A673 (cell line): ENCODE results near the gene TCFL5. TPM values are rescaled to one million over a fixed set of nuclear protein-coding genes. Genes with fewer than 3 reads are reported as not detected.

Experiments
- BruUV-seq: library from RNA; stranded (reverse); fragments of 400-500 nt; replicated peaks from 2 replicates; lab custom pipeline; 2021; lab: Mats Ljungman, UMichigan
- CTCF ChIA-PET: fragments of 300-600 bp; sonication (Branson Sonifier 250); formaldehyde crosslinking; loops from one replicate; lab custom pipeline; 2022; ENCODE audit warnings: antibody characterized with exemption; lab: Charles Lee
- POLR2A ChIA-PET: fragments of 300-600 bp; sonication (Branson Sonifier 250); formaldehyde crosslinking; loops from one replicate; lab custom pipeline; 2022; ENCODE audit warnings: antibody characterized with exemption; ENCODE audit not compliant: low non-redundant PET; lab: Charles Lee
- DNase-seq: peaks from one replicate; pipeline ENCODE4 v3.0.0-alpha.2; 2015; ENCODE audit warnings: low spot score
- H3K27ac ChIP-seq: fragments of 200-600 bp; sonication (generic); 2 replicates; pipeline ENCODE4 v1.5.1; 2016; ENCODE audit warnings: mixed run types, low read depth, mild to moderate bottlenecking, mixed read lengths, antibody characterized with exemption, low read length; ENCODE audit not compliant: poor library complexity, severe bottlenecking
- H3K27me3 ChIP-seq: fragments of 200-600 bp; sonication (generic); replicated peaks from 2 replicates; pipeline ENCODE4 v1.6.1; 2017; ENCODE audit warnings: mixed run types, low read depth, mild to moderate bottlenecking, mixed read lengths, antibody characterized with exemption, low read length; ENCODE audit not compliant: insufficient read depth, poor library complexity
- H3K36me3 ChIP-seq: fragments of 200-600 bp; sonication (generic); 2 replicates; pipeline ENCODE4 v1.6.1; 2016; ENCODE audit warnings: mixed run types, mild to moderate bottlenecking, mixed read lengths, antibody characterized with exemption, low read length; ENCODE audit not compliant: insufficient read depth, poor library complexity, severe bottlenecking
- H3K4me1 ChIP-seq: fragments of 200-600 bp; sonication (generic); 2 replicates; pipeline ENCODE4 v1.6.1; 2017; ENCODE audit warnings: mixed run types, mild to moderate bottlenecking, mixed read lengths, antibody characterized with exemption, low read length; ENCODE audit not compliant: insufficient read depth, poor library complexity, severe bottlenecking
- H3K4me3 ChIP-seq: fragments of 200-600 bp; sonication (generic); 2 replicates; pipeline ENCODE4 v1.5.1; 2016; ENCODE audit warnings: low read depth, mixed run types, mild to moderate bottlenecking, mixed read lengths, low read length; ENCODE audit not compliant: poor library complexity, severe bottlenecking
- H3K9me3 ChIP-seq: fragments of 200-600 bp; sonication (generic); 2 replicates; pipeline ENCODE4 v1.6.1; 2016; ENCODE audit warnings: mixed run types, low read depth, mild to moderate bottlenecking, mixed read lengths, antibody characterized with exemption, low read length; ENCODE audit not compliant: poor library complexity, severe bottlenecking
- EZH2 ChIP-seq: fragments of 200-600 bp; sonication (generic); IDR thresholded peaks from 2 replicates; pipeline ENCODE4 v1.6.1; 2017; ENCODE audit warnings: borderline replicate concordance, low read depth, mild to moderate bottlenecking, mixed read lengths, antibody characterized with exemption, low read length; ENCODE audit not compliant: poor library complexity, severe bottlenecking
- intact Hi-C: fragments of 100-400 bp; cut with micrococcal nuclease; formaldehyde crosslinking; loops from one replicate; pipeline ENCODE4 v1.10.0; 2022; ENCODE audit not compliant: unreplicated experiment
- total RNA-seq: library from RNA; stranded (reverse); gene quantifications from 2 replicates; pipeline ENCODE4 v1.2.3, GENCODE V29; 2021
- TF ChIP-seq, protein P1 (sequence below): fragments of 300-800, 200-600 bp; sonication (generic); conservative IDR thresholded peaks from 2 replicates; pipeline ENCODE4 v1.5.1; 2017; ENCODE audit warnings: low read depth, mild to moderate bottlenecking, antibody characterized with exemption, low read length, moderate library complexity, mixed read lengths

TCFL5 gene
- total RNA-seq, 1 experiment from 2014 or later: 13.9 TPM

DNA sequence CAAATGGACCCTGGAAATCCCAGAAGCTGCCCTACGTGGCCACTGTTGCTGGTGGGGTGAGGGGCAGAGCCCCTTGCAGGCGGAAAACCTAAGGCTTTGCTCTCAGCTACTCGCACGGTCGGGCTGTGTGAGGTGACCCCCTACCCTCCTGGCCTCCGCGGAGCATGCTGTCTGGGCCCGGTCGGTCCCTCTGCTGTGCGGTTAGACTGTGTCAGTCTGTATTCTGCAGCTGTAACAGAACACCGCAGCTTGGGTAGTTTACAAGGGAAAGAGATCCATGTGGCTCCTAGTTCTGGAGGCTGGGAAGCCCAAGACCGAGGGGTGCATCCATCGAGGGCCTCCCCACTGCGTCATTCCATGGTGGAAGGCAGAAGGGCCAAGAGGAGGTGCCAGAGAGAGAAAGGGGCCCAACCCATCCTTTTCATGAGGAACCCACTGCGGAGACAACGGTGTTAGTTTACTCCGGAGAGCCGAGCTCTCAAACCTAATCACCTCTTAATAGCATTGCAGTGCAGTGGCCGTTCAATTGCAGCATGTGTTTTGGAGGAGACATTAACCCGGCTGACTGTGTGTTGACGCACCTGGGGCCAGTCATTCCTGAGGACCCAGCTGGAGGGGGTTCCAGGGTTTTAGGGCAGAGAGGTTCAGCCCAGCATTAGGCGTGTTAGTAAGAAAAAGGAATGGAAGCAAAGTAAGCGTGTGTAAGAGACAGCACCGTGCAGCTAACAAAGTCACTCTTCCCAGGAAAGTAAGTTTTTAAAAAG, 26.5 kb downstream of the TCFL5 start:
- BruUV-seq: no TSS peak
- intact Hi-C loops: no loop called here
- Histone ChIP-seq H3K27me3 (no peaks in the 10 kb centered on the region), H3K4me3 (no peak overlapping the region), H3K36me3 (no peaks in the 10 kb centered on the region), H3K27ac (no peak overlapping the region), H3K9me3 (no peaks in the 10 kb centered on the region), H3K4me1 (peaks cover 26% of the 10 kb centered on the region)
- ChIA-PET POLR2A (interaction anchor here (0.5 kb wide), 1 partner anchor 40 kb away, joined by 3 read pairs; no protein-coding TSS in a partner anchor), CTCF (interaction anchor here (0.7 kb wide), 1 partner anchor 56 kb away, joined by 3 read pairs; no protein-coding TSS in a partner anchor)
- TF ChIP-seq EZH2: no peak
- DNase-seq: no peak

DNA sequence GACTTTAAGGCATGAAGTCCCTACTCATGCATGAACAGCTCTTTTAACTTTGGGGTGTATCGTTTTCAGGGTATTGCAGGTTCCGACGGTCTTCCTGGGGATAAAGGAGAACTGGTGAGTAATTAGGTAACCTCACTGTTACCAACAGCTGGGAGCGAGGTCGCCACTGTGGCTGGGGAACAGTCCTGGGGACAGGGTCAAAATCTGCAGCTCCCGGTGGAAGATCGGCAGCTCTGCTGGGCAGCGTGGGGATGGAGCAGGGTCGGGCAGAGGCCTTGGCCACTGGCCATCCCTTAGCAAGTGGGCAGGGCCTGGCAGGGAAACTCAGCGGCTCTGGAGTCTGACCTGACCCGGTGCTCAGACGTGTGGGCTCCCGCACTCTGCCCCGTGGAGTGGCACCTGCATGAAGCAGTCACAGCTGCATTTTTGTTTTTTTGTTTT, 28.7 kb downstream of the TCFL5 start:
- intact Hi-C loops: no loop called here
- Histone ChIP-seq H3K27ac (no peak overlapping the region), H3K4me3 (no peak overlapping the region), H3K36me3 (no peaks in the 10 kb centered on the region), H3K9me3 (no peaks in the 10 kb centered on the region), H3K27me3 (no peaks in the 10 kb centered on the region), H3K4me1 (peaks cover 26% of the 10 kb centered on the region)
- no TSS peak for BruUV-seq
- no peak for TF ChIP-seq EZH2
- TF ChIP-seq, protein P1, sequence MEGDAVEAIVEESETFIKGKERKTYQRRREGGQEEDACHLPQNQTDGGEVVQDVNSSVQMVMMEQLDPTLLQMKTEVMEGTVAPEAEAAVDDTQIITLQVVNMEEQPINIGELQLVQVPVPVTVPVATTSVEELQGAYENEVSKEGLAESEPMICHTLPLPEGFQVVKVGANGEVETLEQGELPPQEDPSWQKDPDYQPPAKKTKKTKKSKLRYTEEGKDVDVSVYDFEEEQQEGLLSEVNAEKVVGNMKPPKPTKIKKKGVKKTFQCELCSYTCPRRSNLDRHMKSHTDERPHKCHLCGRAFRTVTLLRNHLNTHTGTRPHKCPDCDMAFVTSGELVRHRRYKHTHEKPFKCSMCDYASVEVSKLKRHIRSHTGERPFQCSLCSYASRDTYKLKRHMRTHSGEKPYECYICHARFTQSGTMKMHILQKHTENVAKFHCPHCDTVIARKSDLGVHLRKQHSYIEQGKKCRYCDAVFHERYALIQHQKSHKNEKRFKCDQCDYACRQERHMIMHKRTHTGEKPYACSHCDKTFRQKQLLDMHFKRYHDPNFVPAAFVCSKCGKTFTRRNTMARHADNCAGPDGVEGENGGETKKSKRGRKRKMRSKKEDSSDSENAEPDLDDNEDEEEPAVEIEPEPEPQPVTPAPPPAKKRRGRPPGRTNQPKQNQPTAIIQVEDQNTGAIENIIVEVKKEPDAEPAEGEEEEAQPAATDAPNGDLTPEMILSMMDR: no peak
- POLR2A ChIA-PET: no interaction called here
- DNase-seq: no peak
- CTCF ChIA-PET: no interaction called here

DNA sequence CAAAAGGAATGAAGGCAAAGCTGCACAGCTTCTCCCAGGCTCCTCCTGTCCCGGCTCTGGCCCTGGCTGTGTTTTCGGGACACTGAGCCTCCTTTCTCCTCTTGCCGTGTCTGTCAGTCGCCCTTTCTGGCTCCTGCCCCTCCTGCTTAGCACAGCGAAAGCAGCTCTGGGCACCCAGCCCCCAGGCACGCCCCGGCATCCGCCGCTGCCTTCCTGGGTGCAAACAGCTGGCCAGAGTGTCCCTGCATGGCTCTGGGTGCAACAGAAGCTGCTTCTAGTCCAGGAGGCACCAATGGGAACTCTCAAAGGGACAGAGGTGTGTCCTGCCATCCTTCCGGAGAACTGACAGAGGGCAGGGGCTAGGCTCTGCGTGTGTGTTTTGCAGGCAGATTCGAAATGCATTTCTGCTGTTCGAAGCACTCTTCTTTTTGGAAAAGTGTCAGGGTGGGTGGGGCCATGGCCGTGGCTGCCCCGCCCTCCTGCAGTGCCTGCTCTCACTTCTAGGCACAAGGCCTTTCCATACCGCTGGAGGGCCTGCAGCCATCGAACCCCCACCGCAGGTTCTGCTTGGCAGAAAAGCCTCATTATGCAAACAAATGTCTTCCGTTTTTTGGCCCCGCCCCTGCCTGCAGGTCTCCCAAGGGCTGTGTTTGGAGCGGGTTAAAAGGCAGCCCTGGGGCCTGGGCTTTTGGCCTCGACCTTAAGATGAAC, 29.3 kb downstream of the TCFL5 start:
- no peaks in the 10 kb centered on the region for H3K27me3 ChIP-seq
- no peak overlapping the region for H3K4me3 ChIP-seq
- POLR2A ChIA-PET: no interaction called here
- H3K9me3 ChIP-seq: no peaks in the 10 kb centered on the region
- H3K36me3 ChIP-seq: no peaks in the 10 kb centered on the region
- H3K4me1 ChIP-seq: peaks cover 26% of the 10 kb centered on the region
- intact Hi-C loops: no loop called here
- no peak overlapping the region for H3K27ac ChIP-seq
- no TSS peak for BruUV-seq
- no peak for TF ChIP-seq EZH2
- TF ChIP-seq, protein P1: no peak
- peak; percentile 72 for DNase-seq
- CTCF ChIA-PET: no interaction called here
